ENCODE measurements around the gene EBF4.

EBF4 gene

GRCh38 chr20:2740702-2741101, 48.1 kb downstream of the EBF4 start:
- H3K36me3 ChIP-seq (replicated peaks; ENCODE audit: low read depth, low read length) = no peaks in the 10 kb centered on the region
- no peaks in the 10 kb centered on the region for H3K9me3 ChIP-seq (ENCODE audit: insufficient read depth, low read length)
- no peak overlapping the region for H3K27ac ChIP-seq (ENCODE audit: low read length)
- H2AFZ ChIP-seq (ENCODE audit: low read depth, low read length) = no peak overlapping the region
- no peak overlapping the region for H3K4me2 ChIP-seq (ENCODE audit: low read length)
- peaks cover 33% of the 10 kb centered on the region for H3K27me3 ChIP-seq (ENCODE audit: low read depth, low read length)
- H3K9ac ChIP-seq (ENCODE audit: low read length) = no peak overlapping the region
- no peaks in the 10 kb centered on the region for H3K79me2 ChIP-seq (ENCODE audit: low read length)
- peaks cover 8% of the 10 kb centered on the region for H3K4me1 ChIP-seq (ENCODE audit: low read length)
- H4K20me1 ChIP-seq (ENCODE audit: insufficient read depth, low read length) = no peaks in the 10 kb centered on the region
- TF ChIP-seq EZH2phosphoT487 (IDR thresholded peaks at IDR 0.05; ENCODE audit: low read depth) = no peak
- TF ChIP-seq CTCF (IDR thresholded peaks at IDR 0.05; ENCODE audit: low read depth, low read length) = no peak
- no peak overlapping the region for H3K4me3 ChIP-seq (ENCODE audit: low read length)

- no peak overlapping the region for H2AFZ ChIP-seq (ENCODE audit: low read depth, low read length)
- H3K9me3 ChIP-seq (ENCODE audit: insufficient read depth, low read length) = no peaks in the 10 kb centered on the region
- no peak overlapping the region for H3K27ac ChIP-seq (ENCODE audit: low read length)
- H3K79me2 ChIP-seq (ENCODE audit: low read length) = no peaks in the 10 kb centered on the region
- H3K9ac ChIP-seq (ENCODE audit: low read length) = no peak overlapping the region
- H3K4me1 ChIP-seq (ENCODE audit: low read length) = peaks cover 11% of the 10 kb centered on the region
- H3K4me3 ChIP-seq (ENCODE audit: low read length) = no peak overlapping the region
- no peak for TF ChIP-seq EZH2phosphoT487 (IDR thresholded peaks at IDR 0.05; ENCODE audit: low read depth)
- no peak overlapping the region for H3K4me2 ChIP-seq (ENCODE audit: low read length)
- H3K27me3 ChIP-seq (ENCODE audit: low read depth, low read length) = peaks cover 41% of the 10 kb centered on the region
- no peaks in the 10 kb centered on the region for H3K36me3 ChIP-seq (replicated peaks; ENCODE audit: low read depth, low read length)
- no peaks in the 10 kb centered on the region for H4K20me1 ChIP-seq (ENCODE audit: insufficient read depth, low read length)
These were observed 48.9 kb downstream of the EBF4 start for GRCh38 chr20:2741463-2741862.

- H3K4me2 ChIP-seq (ENCODE audit: low read length) = no peak overlapping the region
- H3K9ac ChIP-seq (ENCODE audit: low read length) = no peak overlapping the region
- H3K27ac ChIP-seq (ENCODE audit: low read length) = no peak overlapping the region
- no peaks in the 10 kb centered on the region for H4K20me1 ChIP-seq (ENCODE audit: insufficient read depth, low read length)
- no peaks in the 10 kb centered on the region for H3K9me3 ChIP-seq (ENCODE audit: insufficient read depth, low read length)
- no peak overlapping the region for H3K4me3 ChIP-seq (ENCODE audit: low read length)
- peaks cover 15% of the 10 kb centered on the region for H3K4me1 ChIP-seq (ENCODE audit: low read length)
- H2AFZ ChIP-seq (ENCODE audit: low read depth, low read length) = no peak overlapping the region
- H3K36me3 ChIP-seq (replicated peaks; ENCODE audit: low read depth, low read length) = no peaks in the 10 kb centered on the region
- peaks cover 44% of the 10 kb centered on the region for H3K27me3 ChIP-seq (ENCODE audit: low read depth, low read length)
- no peaks in the 10 kb centered on the region for H3K79me2 ChIP-seq (ENCODE audit: low read length)
- TF ChIP-seq CTCF (IDR thresholded peaks at IDR 0.05; ENCODE audit: low read depth, low read length) = no peak
- TF ChIP-seq EZH2phosphoT487 (IDR thresholded peaks at IDR 0.05; ENCODE audit: low read depth) = no peak
These were observed 49.3 kb downstream of the EBF4 start for GRCh38 chr20:2741881-2742280.

GRCh38 chr20:2742431-2742830, 49.9 kb downstream of the EBF4 start:
- peaks cover 20% of the 10 kb centered on the region for H3K4me1 ChIP-seq (ENCODE audit: low read length)
- no peak overlapping the region for H3K9ac ChIP-seq (ENCODE audit: low read length)
- H3K4me3 ChIP-seq (ENCODE audit: low read length) = no peak overlapping the region
- H2AFZ ChIP-seq (ENCODE audit: low read depth, low read length) = no peak overlapping the region
- peaks cover 50% of the 10 kb centered on the region for H3K27me3 ChIP-seq (ENCODE audit: low read depth, low read length)
- no peaks in the 10 kb centered on the region for H3K9me3 ChIP-seq (ENCODE audit: insufficient read depth, low read length)
- H3K27ac ChIP-seq (ENCODE audit: low read length) = no peak overlapping the region
- H3K79me2 ChIP-seq (ENCODE audit: low read length) = no peaks in the 10 kb centered on the region
- H4K20me1 ChIP-seq (ENCODE audit: insufficient read depth, low read length) = no peaks in the 10 kb centered on the region
- H3K4me2 ChIP-seq (ENCODE audit: low read length) = no peak overlapping the region
- no peaks in the 10 kb centered on the region for H3K36me3 ChIP-seq (replicated peaks; ENCODE audit: low read depth, low read length)
- TF ChIP-seq CTCF (IDR thresholded peaks at IDR 0.05; ENCODE audit: low read depth, low read length) (no peak), EZH2phosphoT487 (IDR thresholded peaks at IDR 0.05; ENCODE audit: low read depth) (no peak)
